HG02571 (cell line): ENCODE measurements around the gene SUGCT.

Source experiments
- ATAC-seq: cut with Tn5 transposase; IDR thresholded peaks from one replicate; pipeline ENCODE4 v1.9.1; 2021; ENCODE audit warnings: mild to moderate bottlenecking, moderate library complexity; ENCODE audit not compliant: unreplicated experiment

SUGCT gene

GRCh38 chr7:40755438-40755837 lies 620.6 kb downstream of the SUGCT start:
- ATAC-seq: no peak

DNA sequence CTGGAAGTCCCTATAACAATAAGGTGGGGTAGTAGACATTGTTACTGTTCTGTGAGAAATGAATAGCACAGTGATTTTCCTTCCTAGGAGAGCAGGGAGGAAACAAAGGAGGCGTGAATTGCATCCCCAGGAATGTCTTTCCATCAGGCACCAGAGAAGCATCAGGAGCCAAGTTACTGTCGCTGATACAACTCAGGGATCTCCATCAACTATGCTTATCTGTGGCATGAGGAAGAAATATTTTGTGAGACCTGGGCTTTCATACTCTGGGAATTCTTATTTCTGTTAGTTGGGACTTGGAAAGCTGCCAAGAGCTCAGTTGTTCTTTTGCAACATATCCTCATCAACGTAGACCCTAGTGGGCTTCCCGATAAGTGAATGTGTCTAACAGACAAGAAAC lies 622.3 kb downstream of the SUGCT start:
- no peak for ATAC-seq

GRCh38 chr7:40758590-40758989 lies 623.8 kb downstream of the SUGCT start:
- no peak for ATAC-seq

GRCh38 chr7:40760293-40760964 lies 625.6 kb downstream of the SUGCT start:
- no peak for ATAC-seq

DNA sequence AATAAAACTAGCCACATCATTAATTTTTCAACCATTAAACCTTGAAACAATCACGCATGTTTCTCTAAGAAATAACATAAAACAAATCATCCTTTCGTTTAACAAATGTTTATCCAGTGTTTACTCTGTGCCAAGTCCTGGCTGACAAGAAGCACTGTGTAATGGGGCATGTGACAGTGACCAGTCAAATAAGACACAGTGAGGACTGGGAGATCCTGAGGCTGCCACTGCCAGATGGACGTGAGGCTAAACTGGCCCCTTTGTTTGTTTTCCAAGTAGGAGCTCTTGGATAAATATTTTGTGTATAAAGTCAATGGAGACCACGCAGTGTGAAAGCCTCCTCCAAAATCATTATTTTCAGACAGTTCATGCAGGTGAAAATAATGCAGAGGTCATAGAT lies 626.2 kb downstream of the SUGCT start:
- ATAC-seq: no peak

GRCh38 chr7:40761762-40762560 lies 627.2 kb downstream of the SUGCT start:
- ATAC-seq: no peak

- ATAC-seq: no peak
These were observed 628.8 kb downstream of the SUGCT start for GRCh38 chr7:40763319-40764287.

- ATAC-seq: no peak
These were observed 630.8 kb downstream of the SUGCT start for GRCh38 chr7:40765639-40766038.

GRCh38 chr7:40772096-40772495 lies 637.3 kb downstream of the SUGCT start:
- no peak for ATAC-seq

- ATAC-seq: no peak
These were observed 638.9 kb downstream of the SUGCT start for GRCh38 chr7:40773656-40774055.

- no peak for ATAC-seq
These were observed 641.1 kb downstream of the SUGCT start for GRCh38 chr7:40775877-40776276.

DNA sequence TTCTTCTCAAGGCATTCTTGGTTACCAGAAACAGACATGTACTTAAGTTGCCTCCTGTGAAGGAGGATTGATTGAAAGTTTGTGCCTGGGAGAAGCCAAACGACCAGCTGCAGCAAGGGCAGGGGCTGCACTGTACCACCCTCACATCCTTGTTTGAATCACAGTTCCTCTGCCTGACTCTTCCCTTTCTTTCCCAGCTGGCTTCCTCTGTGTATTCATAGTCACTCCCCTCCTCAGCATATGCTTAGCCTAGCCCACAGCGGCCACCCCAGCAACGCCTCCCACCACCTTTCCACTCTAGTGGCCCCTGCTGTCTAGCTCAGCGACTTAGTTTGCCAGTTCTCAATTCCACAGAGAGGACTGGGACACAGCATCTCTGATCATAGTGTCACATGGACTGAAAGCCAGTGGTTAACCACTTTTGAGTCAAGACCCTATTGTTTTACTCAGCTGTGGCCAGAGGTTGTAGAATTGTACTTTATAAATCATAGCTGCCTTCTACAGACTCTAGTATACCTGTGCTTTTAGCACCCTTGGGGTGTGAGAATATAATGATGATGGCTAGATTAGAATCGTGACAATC lies 643.0 kb downstream of the SUGCT start:
- ATAC-seq: no peak

DNA sequence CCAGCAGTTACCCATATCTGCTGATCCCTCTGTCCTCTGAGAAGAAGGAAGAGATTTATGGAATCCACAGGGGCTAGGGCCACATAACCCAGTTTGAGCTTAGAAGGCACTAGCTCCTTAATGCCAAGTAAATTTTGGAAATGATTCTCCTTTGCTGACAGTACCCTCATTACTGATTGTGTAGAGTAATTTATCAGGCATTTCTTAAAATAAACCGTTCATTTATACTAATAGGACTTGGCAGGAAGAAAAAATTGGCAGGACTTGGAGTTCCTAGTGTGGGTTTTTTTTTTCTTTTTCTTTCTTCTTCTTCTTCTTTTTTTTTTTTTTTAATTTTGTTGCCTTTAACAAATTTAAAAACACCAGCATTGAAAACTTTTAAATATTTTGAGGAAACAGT lies 645.7 kb downstream of the SUGCT start:
- no peak for ATAC-seq

- no peak for ATAC-seq
These were observed 648.0 kb downstream of the SUGCT start for GRCh38 chr7:40782836-40783235.

DNA sequence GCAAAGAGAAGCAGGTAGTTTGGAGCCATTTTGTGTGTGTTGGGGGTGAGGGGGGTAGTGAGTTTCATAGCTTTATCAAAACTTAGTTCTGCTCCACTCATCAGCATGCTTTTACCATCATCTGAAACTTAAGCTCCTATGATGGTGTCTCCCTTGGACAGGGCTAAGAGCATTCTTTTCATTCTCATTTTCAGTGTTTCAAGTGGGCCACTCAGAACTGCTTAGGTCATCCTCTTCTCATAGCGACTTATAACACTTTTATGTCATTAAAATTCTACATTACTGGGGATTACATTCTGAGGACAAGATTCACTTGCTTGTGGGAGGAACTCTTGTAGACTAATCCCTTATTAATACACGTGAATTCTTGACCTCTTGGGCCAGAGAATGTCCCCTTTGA lies 649.4 kb downstream of the SUGCT start:
- no peak for ATAC-seq

DNA sequence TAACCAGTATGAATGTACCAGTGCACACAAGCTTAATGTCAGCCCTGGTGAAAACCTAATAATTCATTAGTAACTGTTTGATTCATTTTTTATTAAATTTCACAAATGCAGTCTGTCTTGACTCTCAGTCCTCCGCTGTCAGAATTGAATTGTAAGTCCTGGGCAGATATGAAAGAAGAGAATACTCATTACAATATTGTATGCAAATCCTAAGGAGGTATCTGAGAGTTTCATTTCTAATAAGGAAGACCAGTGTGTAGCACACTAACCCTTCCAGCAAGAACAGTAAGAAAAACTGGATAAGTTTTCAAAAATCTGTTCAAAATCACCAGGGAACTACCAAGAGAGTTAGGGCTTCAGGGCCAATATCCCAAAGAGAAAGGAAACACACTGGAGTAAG lies 652.1 kb downstream of the SUGCT start:
- ATAC-seq: no peak

DNA sequence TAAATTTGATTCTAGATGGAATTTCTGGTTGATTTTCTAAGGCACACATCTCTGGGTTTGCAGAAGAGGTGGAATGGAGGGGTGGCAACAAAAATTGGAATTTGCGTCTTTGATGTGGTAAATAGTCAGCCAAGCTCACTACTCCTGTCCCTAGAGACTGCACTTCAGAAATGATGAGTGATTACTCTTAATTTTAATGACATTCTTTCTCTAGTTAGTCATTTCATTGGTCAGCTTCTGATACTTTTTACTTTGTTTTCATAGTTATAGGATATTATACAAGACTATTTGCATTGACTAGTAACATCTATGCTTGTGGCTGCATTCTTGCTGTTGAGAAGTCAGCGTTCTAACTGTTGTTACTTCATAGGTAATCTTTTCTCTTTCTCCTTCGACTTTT lies 658.3 kb downstream of the SUGCT start:
- ATAC-seq: no peak

DNA sequence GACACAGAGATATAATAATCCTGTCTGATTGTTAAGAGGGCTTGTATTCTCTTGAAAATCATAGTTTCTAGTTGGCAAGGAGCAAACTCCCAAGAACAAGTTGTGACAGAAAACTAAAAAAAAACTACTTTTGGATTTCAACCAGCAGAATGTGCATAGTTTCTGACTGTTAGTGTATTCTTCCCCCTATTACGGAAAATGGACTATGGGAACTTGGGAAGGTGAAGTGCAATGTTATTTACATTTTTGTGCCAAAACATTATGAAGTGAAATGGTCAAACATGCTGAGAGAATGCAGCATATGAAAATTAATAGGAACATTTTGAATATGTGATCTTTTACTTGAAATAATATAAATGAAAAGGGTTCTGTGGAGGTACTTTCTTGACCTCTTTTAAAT lies 660.8 kb downstream of the SUGCT start:
- ATAC-seq: no peak

- ATAC-seq: no peak
These were observed 661.9 kb downstream of the SUGCT start for GRCh38 chr7:40796723-40797122.

GRCh38 chr7:40798613-40799012 lies 663.8 kb downstream of the SUGCT start:
- ATAC-seq: no peak
